ENCODE results near the gene DGKH. TPM values are rescaled to one million over a fixed set of nuclear protein-coding genes. Genes with fewer than 3 reads are reported as not detected.
A peak's percentile ranks its signal among the peaks of the same experiment; 100 is the strongest.

Gene DGKH
- total RNA-seq, 4 donors from 2014 or later: 15.0 to 20.8 (median 17.1) TPM

DNA sequence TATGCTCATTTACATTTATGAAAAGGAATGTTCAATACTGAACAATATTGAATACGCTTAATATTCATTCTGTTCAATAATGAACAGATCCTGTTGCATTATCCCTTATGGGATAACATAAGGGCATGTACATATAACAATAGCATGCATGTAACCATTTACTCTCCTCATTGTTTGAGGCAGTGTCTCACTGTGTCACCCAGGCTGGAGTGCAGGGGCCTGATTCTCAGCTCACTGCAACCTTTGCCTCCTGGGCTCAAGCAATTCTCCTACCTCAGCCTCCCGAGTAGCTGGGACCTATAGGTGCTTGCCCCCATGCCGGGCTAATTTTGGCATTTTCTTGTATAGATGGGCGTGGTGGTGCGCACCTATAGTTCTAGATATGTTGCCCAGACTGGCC lies 4.8 kb upstream of the DGKH start:
- H3K27ac ChIP-seq (replicated peaks in 1 of 4): no peak overlapping the region
- H3K4me3 ChIP-seq: no peak overlapping the region
- H3K27me3 ChIP-seq: no peaks in the 10 kb centered on the region
- TF ChIP-seq, protein P1, sequence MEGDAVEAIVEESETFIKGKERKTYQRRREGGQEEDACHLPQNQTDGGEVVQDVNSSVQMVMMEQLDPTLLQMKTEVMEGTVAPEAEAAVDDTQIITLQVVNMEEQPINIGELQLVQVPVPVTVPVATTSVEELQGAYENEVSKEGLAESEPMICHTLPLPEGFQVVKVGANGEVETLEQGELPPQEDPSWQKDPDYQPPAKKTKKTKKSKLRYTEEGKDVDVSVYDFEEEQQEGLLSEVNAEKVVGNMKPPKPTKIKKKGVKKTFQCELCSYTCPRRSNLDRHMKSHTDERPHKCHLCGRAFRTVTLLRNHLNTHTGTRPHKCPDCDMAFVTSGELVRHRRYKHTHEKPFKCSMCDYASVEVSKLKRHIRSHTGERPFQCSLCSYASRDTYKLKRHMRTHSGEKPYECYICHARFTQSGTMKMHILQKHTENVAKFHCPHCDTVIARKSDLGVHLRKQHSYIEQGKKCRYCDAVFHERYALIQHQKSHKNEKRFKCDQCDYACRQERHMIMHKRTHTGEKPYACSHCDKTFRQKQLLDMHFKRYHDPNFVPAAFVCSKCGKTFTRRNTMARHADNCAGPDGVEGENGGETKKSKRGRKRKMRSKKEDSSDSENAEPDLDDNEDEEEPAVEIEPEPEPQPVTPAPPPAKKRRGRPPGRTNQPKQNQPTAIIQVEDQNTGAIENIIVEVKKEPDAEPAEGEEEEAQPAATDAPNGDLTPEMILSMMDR (IDR thresholded peaks at IDR 0.05): no peak
- no peaks in the 10 kb centered on the region for H3K36me3 ChIP-seq
- peaks cover 20 to 39% (median 38%) of the 10 kb centered on the region in 4 donors for H3K4me1 ChIP-seq
- no peaks in the 10 kb centered on the region for H3K9me3 ChIP-seq
- intact Hi-C loops (cut with DNase I): loop anchor here (5.0 to 10.0 kb wide), 3 partner anchors 81 to 979 kb away; partner anchors contain the start of genes VWA8 and WBP4
- 96% methylated on average over 5 of the region's 5 CpGs for WGBS
- no peak for DNase-seq (ENCODE audit: extremely low spot score)

GRCh38 chr13:42046448-42046847 lies 2.0 kb upstream of the DGKH start:
- 92% methylated on average over 4 of the region's 4 CpGs for WGBS
- no peak for DNase-seq (ENCODE audit: extremely low spot score)
- Histone ChIP-seq H3K4me3 (no peak overlapping the region), H3K9me3 (no peaks in the 10 kb centered on the region), H3K4me1 (peaks cover 23 to 38% (median 36%) of the 10 kb centered on the region in 4 donors), H3K27ac (replicated peaks in 1 of 4) (peak overlapping the region in 1 of 4 donors; percentile 94), H3K36me3 (no peaks in the 10 kb centered on the region), H3K27me3 (no peaks in the 10 kb centered on the region)
- intact Hi-C loops (cut with DNase I): loop anchor here (10.0 kb wide), 1 partner anchor 982 kb away; the partner anchor contains the start of gene WBP4
- TF ChIP-seq POLR2AphosphoS5 (IDR thresholded peaks at IDR 0.05) (no peak), EP300 (IDR thresholded peaks at IDR 0.05) (no peak), POLR2A (IDR thresholded peaks at IDR 0.05; ENCODE audit: low read depth) (no peak)
- TF ChIP-seq, protein P1 (IDR thresholded peaks at IDR 0.05): no peak

DNA sequence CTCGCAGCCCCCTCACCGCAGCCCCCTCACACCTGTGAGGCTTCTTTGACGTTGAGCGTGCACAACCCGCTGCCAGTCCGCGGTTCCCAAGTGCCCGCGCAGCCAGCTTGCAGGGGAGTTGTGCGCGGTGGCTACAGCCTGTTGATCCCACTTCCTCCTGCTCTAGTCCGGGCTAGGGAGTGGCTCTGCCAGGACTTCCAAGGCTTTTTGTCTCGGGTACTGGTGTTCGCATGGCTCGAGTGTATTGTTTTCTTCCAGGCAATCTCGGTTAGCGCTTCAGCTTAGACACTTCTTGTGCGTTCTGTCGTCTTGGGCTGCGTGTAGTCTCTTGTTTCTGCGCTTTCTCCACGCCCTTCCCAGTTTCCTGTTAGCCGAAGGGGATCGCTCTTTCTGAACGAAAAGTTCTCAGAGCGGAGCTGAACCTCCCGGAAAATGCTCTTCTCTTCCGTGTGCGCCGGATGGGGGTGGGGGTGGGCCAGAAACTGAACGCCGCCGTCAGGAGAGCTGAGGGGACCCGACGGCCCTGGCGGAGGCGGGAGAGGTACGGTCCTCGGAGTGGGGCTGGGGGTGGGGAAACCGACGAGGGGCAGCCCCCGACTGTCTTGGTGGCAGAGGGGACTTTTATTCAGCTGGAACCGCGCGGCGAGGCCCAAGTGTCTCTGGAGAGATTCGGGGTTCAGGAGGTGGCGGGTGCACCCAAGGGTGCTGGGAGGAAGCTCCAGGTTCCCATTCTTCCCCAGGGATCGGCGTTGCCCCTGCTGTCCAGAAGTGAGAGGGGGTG lies 697 bp upstream of the DGKH start:
- 2% methylated on average over 20 of the region's 50 CpGs for WGBS

DNA sequence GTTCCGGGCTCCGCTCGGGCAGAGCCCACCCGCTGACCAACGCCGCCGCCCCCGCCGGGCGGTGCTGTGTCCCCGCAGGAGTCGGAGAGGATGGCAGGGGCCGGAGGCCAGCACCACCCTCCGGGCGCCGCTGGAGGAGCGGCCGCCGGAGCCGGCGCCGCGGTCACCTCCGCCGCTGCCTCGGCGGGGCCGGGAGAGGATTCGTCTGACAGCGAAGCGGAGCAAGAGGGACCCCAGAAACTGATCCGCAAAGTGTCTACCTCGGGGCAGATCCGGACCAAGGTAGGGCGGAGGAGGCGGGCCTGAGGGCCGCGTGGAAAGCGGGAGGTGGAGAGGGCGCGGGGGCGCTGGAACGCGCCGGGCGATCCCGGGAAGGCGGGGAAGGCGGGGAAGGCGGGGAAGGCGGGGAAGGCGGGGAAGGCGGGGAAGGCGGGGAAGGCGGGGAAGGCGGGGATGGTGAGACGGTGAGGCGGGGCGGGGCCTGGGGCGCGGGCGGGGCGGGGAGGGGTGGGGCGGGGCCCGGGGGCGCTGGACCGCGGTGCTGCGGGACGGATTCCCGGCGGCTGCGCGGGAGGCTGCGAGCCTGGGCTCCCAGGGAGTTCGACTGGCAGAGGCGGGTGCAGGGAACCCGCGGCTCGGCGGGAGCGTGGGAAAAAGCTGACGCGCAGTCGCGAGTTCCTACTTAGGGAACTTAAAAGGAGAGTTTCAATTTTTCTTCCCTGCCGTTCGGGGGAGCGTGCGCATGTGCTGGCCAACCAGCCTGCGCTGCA lies 421 bp downstream of the DGKH start:
- Histone ChIP-seq H3K4me1 (peaks cover 17 to 24% (median 23%) of the 10 kb centered on the region in 4 donors), H3K4me3 (peak overlapping the region; percentile 71 to 95 (median 80)), H3K27me3 (no peaks in the 10 kb centered on the region), H3K36me3 (no peaks in the 10 kb centered on the region), H3K27ac (replicated peaks in 1 of 4) (peak overlapping the region; percentile 86 to 94 (median 92)), H3K9me3 (no peaks in the 10 kb centered on the region)
- no peak for DNase-seq (ENCODE audit: extremely low spot score)
- intact Hi-C loops (cut with DNase I): loop anchor here (10.0 kb wide), 1 partner anchor 984 kb away; the partner anchor contains the start of gene WBP4
- peak; percentile 62 to 71 for TF ChIP-seq POLR2AphosphoS5 (IDR thresholded peaks at IDR 0.05)
- TF ChIP-seq, protein P1 (IDR thresholded peaks at IDR 0.05): peak in 2 of 3 experiments; percentile 9 to 36
- no peak for TF ChIP-seq POLR2A (IDR thresholded peaks at IDR 0.05; ENCODE audit: low read depth)
- TF ChIP-seq EP300 (IDR thresholded peaks at IDR 0.05): no peak
- 1% methylated on average over 38 of the region's 91 CpGs for WGBS

More for the DNA sequence above, 697 bp upstream of the DGKH start:
- H3K4me3 ChIP-seq: peak overlapping the region; percentile 71 to 95 (median 80)
- H3K27me3 ChIP-seq: no peaks in the 10 kb centered on the region
- peaks cover 17 to 26% (median 24%) of the 10 kb centered on the region in 4 donors for H3K4me1 ChIP-seq
- H3K36me3 ChIP-seq: no peaks in the 10 kb centered on the region
- H3K27ac ChIP-seq (replicated peaks in 1 of 4): peak overlapping the region; percentile 86 to 94 (median 92)
- no peaks in the 10 kb centered on the region for H3K9me3 ChIP-seq
- no peak for DNase-seq (ENCODE audit: extremely low spot score)
- intact Hi-C loops (cut with DNase I): loop anchor here (10.0 kb wide), 1 partner anchor 983 kb away; the partner anchor contains the start of gene WBP4
- peak in 1 of 2 donors; percentile 61 for TF ChIP-seq POLR2AphosphoS5 (IDR thresholded peaks at IDR 0.05)
- TF ChIP-seq EP300 (IDR thresholded peaks at IDR 0.05): no peak
- TF ChIP-seq, protein P1 (IDR thresholded peaks at IDR 0.05): no peak
- peak; percentile 13 for TF ChIP-seq POLR2A (IDR thresholded peaks at IDR 0.05; ENCODE audit: low read depth)

Data from esophagus muscularis mucosa (tissue), 4 donors.